ENCODE measurements around the gene BLOC1S2.
A peak's percentile ranks its signal among the peaks of the same experiment; 100 is the strongest.
"Not testable (repeated sequence)": the region's sequence is repeated elsewhere in the genome, so short reads cannot be mapped to it uniquely, and the experiment has no call there.

BLOC1S2 gene

DNA sequence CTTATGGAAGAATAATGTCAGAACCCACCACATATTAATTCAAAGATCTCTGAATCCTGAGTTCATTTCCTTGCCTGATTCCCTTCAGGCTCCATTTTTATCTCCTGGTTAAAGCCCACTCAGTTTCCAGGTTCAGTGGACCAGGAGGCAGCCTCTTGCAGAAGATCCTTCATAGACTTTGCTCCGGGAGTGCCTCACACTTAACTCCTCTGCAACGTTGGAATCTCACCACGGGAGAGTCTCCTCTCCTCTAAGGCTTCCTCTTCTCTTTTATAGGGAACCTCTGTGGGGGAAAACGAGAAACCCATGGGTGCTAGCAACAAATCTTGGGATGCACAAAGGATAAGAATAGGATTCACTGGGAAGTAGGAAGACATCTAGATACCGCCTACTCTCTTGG, 1.7 kb upstream of the BLOC1S2 start:
- Histone ChIP-seq H3K36me3 (ENCODE audit: insufficient read depth, low read depth, low read length) (peaks cover 7% of the 10 kb centered on the region), H3K9me3 (ENCODE audit: insufficient read depth, low read depth, low read length) (no peaks in the 10 kb centered on the region), H3K27ac (ENCODE audit: low read length) (no peak overlapping the region), H3K27me3 (ENCODE audit: insufficient read depth, low read length) (no peaks in the 10 kb centered on the region; the same call in 1 of the 2 replicates), H3K4me3 (ENCODE audit: low read length) (no peak overlapping the region), H3K9ac (ENCODE audit: low read depth, low read length) (no peak overlapping the region), H3K4me1 (ENCODE audit: insufficient read depth, low read length) (peaks cover 5% of the 10 kb centered on the region; the same call in 1 of the 2 replicates)

DNA sequence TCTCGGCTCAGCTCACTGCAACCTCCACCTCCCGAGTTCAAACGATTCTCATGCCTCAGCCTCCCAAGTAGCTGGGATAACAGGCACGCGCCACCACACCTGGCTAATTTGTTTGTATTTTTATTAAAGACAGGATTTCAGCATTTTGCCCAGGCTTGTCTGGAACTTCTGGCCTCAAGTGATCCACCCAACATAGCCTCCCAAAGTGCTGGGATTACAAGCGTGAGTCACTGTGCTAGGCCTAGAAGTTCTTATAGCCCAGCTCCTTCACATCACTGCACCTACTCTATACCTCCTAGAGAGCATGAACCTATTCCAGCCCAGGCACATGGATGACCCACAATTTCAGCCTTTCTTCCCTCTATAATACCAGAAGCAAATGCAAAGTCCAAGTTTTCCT, 1.3 kb upstream of the BLOC1S2 start:
- Histone ChIP-seq H3K27me3 (ENCODE audit: insufficient read depth, low read length) (no peaks in the 10 kb centered on the region; the same call in 1 of the 2 replicates), H3K4me3 (ENCODE audit: low read length) (no peak overlapping the region), H3K4me1 (ENCODE audit: insufficient read depth, low read length) (peaks cover 5% of the 10 kb centered on the region; the same call in 1 of the 2 replicates), H3K9ac (ENCODE audit: low read depth, low read length) (no peak overlapping the region), H3K9me3 (ENCODE audit: insufficient read depth, low read depth, low read length) (no peaks in the 10 kb centered on the region), H3K36me3 (ENCODE audit: insufficient read depth, low read depth, low read length) (peaks cover 11% of the 10 kb centered on the region), H3K27ac (ENCODE audit: low read length) (no peak overlapping the region)

DNA sequence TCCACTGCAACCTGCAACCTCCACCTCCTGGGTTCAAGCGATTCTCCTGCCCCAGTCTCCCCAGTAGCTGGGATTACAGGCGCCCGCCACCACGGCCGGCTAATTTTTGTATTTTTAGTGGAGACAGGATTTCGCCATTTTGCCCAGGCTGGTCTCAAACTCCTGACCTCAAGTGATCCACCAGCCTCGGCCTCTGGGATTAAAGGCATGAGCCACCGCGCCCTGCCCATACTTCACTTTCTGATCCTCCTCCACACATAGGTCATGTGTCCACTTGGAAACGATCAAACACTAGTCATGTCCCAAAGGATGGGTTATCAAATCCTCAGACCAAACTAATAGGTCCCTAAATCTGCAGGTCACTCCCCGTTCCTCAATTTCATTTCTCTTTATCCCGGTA, 1.2 kb downstream of the BLOC1S2 start:
- not testable (repeated sequence) for H3K9me3 ChIP-seq (ENCODE audit: insufficient read depth, low read depth, low read length); H3K27me3 ChIP-seq (ENCODE audit: insufficient read depth, low read length); H3K4me1 ChIP-seq (ENCODE audit: insufficient read depth, low read length)
- peak overlapping the region; percentile 93 for H3K4me3 ChIP-seq (ENCODE audit: low read length)
- peaks cover 30% of the 10 kb centered on the region for H3K36me3 ChIP-seq (ENCODE audit: insufficient read depth, low read depth, low read length)
- H3K9ac ChIP-seq (ENCODE audit: low read depth, low read length): peak overlapping the region; percentile 84
- peak overlapping the region; percentile 72 for H3K27ac ChIP-seq (ENCODE audit: low read length)

DNA sequence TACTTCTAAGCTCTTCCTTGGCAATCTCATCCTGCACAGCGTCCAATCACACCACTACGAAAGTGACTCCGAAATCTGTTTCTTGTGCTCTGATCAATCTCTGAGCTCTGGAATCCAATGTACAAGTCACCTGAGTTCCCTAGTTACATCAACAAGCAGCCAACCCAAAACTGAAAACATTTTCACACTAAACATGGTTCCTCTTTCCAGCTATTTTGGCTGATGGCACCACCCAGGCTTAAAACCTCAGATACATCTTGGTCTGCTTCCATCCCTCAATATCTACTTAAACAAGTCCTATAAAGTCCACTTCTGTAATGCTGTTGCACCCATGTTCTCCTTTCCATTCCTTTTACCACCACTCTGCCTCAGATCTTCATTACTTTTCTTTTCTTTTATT, 3.6 kb downstream of the BLOC1S2 start:
- Histone ChIP-seq H3K4me1 (ENCODE audit: insufficient read depth, low read length) (peaks cover 5% of the 10 kb centered on the region; the same call in 1 of the 2 replicates), H3K36me3 (ENCODE audit: insufficient read depth, low read depth, low read length) (peaks cover 48% of the 10 kb centered on the region), H3K9ac (ENCODE audit: low read depth, low read length) (no peak overlapping the region), H3K9me3 (ENCODE audit: insufficient read depth, low read depth, low read length) (no peaks in the 10 kb centered on the region; the same call in 1 of the 2 replicates), H3K27ac (ENCODE audit: low read length) (no peak overlapping the region), H3K4me3 (ENCODE audit: low read length) (no peak overlapping the region), H3K27me3 (ENCODE audit: insufficient read depth, low read length) (no peaks in the 10 kb centered on the region)

DNA sequence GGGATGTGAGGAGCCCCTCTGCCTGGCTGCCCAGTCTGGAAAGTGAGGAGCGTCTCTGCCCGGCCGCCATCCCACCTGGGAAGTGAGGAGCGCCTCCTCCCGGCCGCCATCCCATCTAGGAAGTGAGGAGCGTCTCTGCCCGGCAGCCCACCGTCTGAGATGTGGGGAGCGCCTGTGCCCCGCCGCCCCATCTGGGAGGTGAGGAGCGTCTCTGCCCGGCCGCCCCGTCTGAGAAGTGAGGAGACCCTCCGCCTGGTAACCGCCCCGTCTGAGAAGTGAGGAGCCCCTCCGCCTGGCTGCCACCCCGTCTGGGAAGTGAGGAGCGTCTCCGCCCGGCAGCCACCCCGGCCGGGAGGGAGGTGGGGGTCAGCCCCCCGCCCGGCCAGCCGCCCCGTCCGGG, 9.5 kb downstream of the BLOC1S2 start:
- not testable (repeated sequence) for H3K4me3 ChIP-seq (ENCODE audit: low read length); H3K27me3 ChIP-seq (ENCODE audit: insufficient read depth, low read length); H3K27ac ChIP-seq (ENCODE audit: low read length); H3K9ac ChIP-seq (ENCODE audit: low read depth, low read length); H3K4me1 ChIP-seq (ENCODE audit: insufficient read depth, low read length); H3K9me3 ChIP-seq (ENCODE audit: insufficient read depth, low read depth, low read length)
- peaks cover 50% of the 10 kb centered on the region for H3K36me3 ChIP-seq (ENCODE audit: insufficient read depth, low read depth, low read length)

DNA sequence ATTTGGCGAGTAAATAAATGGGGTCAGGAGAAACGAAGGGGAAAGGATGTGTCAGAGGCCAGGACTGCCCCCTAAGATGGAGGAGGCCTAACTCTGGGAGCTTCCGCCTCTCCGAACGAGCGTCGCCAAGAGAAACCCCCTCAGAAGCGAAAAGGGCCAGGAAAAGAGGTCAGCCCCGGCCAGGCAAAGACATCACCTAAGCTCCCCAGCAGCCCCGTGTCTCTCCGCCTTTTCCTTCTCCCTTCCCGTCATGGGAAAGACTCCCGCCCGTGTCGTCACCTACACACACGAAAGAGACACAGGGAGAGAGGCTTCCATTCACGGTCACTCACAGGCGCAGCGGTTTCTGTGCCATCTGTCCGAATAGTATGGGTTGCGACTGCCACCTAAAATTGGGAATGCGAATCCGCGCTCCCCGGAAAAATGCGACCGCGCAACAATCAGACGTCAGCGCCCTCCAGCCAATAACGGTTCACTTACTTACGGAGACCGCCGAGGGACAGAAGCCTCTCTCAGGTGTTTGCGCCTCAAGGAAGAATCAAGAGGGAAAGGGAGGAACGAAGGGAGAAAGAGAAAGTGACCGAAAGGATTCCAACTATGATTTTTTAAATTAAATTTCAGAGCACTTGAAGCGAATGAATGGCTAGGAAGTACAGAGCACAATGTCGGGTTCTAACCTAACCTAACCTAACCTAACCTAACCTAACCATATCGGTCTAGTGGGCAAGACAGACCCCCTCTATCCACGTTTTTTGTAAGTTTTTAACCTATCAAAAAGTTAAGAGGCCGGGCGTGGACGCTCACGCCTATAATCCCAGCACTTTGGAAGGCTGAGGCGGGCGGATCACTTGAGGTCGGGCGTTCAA, 19.0 kb downstream of the BLOC1S2 start, which contains the start of gene CWF19L1:
Gene CWF19L1, minus strand, starts transcription at position 400 of the 866 bp plus-strand sequence. Its CDS starts 45 bp downstream, at position 355.
- no peaks in the 10 kb centered on the region for H3K36me3 ChIP-seq (ENCODE audit: insufficient read depth, low read depth, low read length)
- no peaks in the 10 kb centered on the region for H3K9me3 ChIP-seq (ENCODE audit: insufficient read depth, low read depth, low read length)
- no peaks in the 10 kb centered on the region for H3K4me1 ChIP-seq (ENCODE audit: insufficient read depth, low read length)
- H3K27ac ChIP-seq (ENCODE audit: low read length): peak within 1 kb of the TSS; percentile 68
- H3K9ac ChIP-seq (ENCODE audit: low read depth, low read length): peak within 1 kb of the TSS; percentile 95
- H3K27me3 ChIP-seq (ENCODE audit: insufficient read depth, low read length): no peaks in the 10 kb centered on the region
- peak within 1 kb of the TSS; percentile 99 for H3K4me3 ChIP-seq (ENCODE audit: low read length)

DNA sequence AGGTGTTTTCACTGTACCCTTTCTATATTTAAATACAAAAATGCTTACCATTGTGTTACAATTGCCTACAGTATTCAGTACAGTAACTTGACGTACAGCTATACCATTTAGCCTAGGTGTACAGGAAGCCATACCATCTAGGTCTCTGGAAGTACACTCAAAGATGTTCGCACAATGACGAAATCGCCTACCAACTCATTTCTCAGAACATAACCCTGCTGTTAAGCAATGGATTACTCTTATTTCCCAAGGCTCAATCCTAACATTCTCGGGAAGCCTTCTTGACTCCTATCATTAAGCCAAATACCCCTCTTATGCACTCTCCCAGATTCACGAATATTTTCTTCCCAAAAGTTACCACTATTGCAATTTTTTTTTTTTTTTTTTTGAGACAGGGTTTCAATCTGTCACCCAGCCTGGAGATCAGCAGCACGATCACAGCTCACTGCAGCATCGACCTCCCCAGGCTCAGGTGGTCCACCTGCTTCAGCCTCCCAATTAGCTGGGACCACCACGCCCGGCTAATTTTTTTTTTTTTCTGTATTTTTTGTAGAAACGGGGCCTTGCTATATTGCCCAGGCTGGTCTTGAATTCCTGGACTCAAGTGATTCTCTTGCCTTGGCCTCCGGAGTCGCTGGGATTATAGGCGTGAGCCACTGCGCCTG, 20.5 kb downstream of the BLOC1S2 start:
- Histone ChIP-seq H3K4me1 (ENCODE audit: insufficient read depth, low read length) (no peaks in the 10 kb centered on the region), H3K9me3 (ENCODE audit: insufficient read depth, low read depth, low read length) (no peaks in the 10 kb centered on the region), H3K27ac (ENCODE audit: low read length) (no peak overlapping the region), H3K27me3 (ENCODE audit: insufficient read depth, low read length) (no peaks in the 10 kb centered on the region), H3K36me3 (ENCODE audit: insufficient read depth, low read depth, low read length) (peaks cover 9% of the 10 kb centered on the region; the same call in 1 of the 2 replicates), H3K9ac (ENCODE audit: low read depth, low read length) (no peak overlapping the region), H3K4me3 (ENCODE audit: low read length) (peak overlapping the region; percentile 99; the same call in 1 of the 2 replicates)

DNA sequence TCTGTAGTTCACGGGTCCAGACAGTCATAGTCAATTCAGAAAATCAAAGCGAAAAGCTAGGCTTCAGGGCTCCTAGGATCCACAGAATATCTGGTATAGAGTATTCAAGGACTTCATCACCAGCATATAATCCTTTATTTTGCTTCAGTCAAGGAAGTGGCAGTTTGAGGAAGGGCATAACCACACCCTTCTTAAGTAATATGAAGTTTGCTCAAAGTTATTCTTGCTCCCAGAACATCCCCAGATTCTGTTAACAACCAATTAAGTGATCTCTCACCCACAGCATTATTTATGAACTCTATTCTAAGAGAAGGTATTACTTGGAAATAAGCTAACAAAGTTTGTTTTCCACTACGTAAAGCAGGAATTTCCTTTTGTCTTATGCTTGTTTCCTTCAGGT, 32.3 kb downstream of the BLOC1S2 start:
- H3K27me3 ChIP-seq (ENCODE audit: insufficient read depth, low read length): no peaks in the 10 kb centered on the region
- H3K4me1 ChIP-seq (ENCODE audit: insufficient read depth, low read length): no peaks in the 10 kb centered on the region
- H3K27ac ChIP-seq (ENCODE audit: low read length): no peak overlapping the region
- H3K4me3 ChIP-seq (ENCODE audit: low read length): no peak overlapping the region
- H3K9ac ChIP-seq (ENCODE audit: low read depth, low read length): no peak overlapping the region
- H3K36me3 ChIP-seq (ENCODE audit: insufficient read depth, low read depth, low read length): peaks cover 73% of the 10 kb centered on the region
- no peaks in the 10 kb centered on the region for H3K9me3 ChIP-seq (ENCODE audit: insufficient read depth, low read depth, low read length)

DNA sequence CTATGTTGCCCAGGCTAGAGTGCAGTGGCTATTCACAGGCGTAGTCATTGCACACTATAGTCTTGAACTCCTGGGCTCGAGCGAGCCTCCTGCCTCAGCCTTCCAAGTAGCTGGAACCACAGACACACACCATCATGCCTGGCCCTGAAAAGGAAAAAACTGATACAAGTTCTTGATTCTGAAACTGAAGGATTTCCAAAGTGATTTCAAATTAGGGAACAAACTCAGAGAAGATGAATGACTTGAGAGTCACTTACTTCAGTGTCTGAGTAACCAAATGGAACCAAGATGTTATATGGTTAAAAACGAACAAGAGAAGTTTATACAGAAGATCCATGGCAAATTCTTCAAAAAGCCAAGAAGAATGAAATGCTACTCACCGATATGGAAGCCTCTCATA, 33.4 kb downstream of the BLOC1S2 start:
- Histone ChIP-seq H3K4me3 (ENCODE audit: low read length) (no peak overlapping the region), H3K4me1 (ENCODE audit: insufficient read depth, low read length) (no peaks in the 10 kb centered on the region), H3K27ac (ENCODE audit: low read length) (no peak overlapping the region), H3K36me3 (ENCODE audit: insufficient read depth, low read depth, low read length) (peaks cover 78% of the 10 kb centered on the region), H3K9me3 (ENCODE audit: insufficient read depth, low read depth, low read length) (no peaks in the 10 kb centered on the region), H3K9ac (ENCODE audit: low read depth, low read length) (no peak overlapping the region), H3K27me3 (ENCODE audit: insufficient read depth, low read length) (no peaks in the 10 kb centered on the region)

DNA sequence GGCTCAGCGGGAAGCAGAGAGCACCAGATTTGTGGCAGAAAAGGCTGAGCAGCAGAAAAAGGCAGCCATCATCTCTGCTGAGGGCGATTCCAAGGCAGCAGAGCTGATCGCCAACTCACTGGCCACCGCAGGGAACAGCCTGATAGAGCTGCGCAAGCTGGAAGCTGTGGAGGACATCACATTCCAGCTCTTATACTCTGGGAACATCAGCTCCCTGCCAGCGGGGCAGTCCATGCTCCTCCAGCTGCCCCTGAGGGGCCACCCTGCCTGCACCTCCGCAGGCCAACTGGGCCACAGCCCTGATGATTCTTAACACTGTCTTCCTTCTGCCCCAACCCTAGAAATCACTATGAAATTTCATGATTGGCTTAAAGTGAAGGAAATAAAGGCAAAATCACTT, 37.7 kb downstream of the BLOC1S2 start:
- H3K4me3 ChIP-seq (ENCODE audit: low read length): no peak overlapping the region
- H3K4me1 ChIP-seq (ENCODE audit: insufficient read depth, low read length): no peaks in the 10 kb centered on the region
- peaks cover 76% of the 10 kb centered on the region for H3K36me3 ChIP-seq (ENCODE audit: insufficient read depth, low read depth, low read length)
- no peak overlapping the region for H3K27ac ChIP-seq (ENCODE audit: low read length)
- H3K9ac ChIP-seq (ENCODE audit: low read depth, low read length): no peak overlapping the region
- no peaks in the 10 kb centered on the region for H3K9me3 ChIP-seq (ENCODE audit: insufficient read depth, low read depth, low read length)
- H3K27me3 ChIP-seq (ENCODE audit: insufficient read depth, low read length): no peaks in the 10 kb centered on the region

DNA sequence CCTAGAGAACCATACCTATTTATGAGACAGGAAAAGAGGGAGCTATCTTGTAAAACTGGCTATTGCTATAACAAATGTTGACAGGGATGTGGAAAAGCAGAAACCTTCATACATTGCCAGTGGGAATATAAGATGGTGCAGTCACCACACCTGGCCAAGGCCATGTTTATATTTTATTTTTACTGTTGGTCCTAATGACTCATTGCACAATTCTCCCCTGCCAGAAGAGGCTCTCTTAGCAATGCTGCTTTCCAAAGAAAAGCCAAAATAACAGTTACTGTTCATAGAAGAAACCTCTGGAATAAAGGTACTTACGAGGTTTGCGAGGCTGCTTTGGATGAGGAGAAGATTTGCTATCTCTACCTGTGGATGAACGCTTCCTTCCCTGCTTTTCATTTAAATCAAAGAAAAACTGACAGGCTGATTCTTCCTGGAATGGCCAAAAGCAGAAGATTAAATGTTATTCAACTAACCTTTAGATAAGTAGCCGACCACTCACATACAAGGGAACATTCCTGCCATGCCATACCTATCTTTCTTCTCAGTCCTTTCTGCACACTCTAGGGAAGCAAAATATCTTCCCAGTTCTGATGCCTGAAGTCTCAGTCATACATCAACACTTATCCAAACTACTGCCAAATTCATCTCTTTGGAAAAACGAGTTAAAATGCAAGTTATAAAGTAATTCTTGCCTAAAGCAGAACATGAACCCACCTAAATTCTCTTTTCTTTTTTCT, 40.8 kb downstream of the BLOC1S2 start:
- Histone ChIP-seq H3K36me3 (ENCODE audit: insufficient read depth, low read depth, low read length) (peaks cover 80% of the 10 kb centered on the region), H3K9me3 (ENCODE audit: insufficient read depth, low read depth, low read length) (no peaks in the 10 kb centered on the region), H3K9ac (ENCODE audit: low read depth, low read length) (no peak overlapping the region), H3K4me3 (ENCODE audit: low read length) (no peak overlapping the region), H3K27ac (ENCODE audit: low read length) (no peak overlapping the region), H3K4me1 (ENCODE audit: insufficient read depth, low read length) (no peaks in the 10 kb centered on the region), H3K27me3 (ENCODE audit: insufficient read depth, low read length) (no peaks in the 10 kb centered on the region)
